Mesothelial cell of epicardium (in vitro differentiated cells): ENCODE results near the gene BTN3A1. TPM values are rescaled to one million over a fixed set of nuclear protein-coding genes. Genes with fewer than 3 reads are reported as not detected.
"Not testable (repeated sequence)": the region's sequence is repeated elsewhere in the genome, so short reads cannot be mapped to it uniquely, and the experiment has no call there.

Experiments
- DNase-seq, 2 experiments: peaks; one replicate each; pipeline ENCODE4 v3.0.0; 2021; ENCODE audit warnings: low spot score in 2 of 2; ENCODE audit not compliant: unreplicated experiment in 2 of 2
- H3K27ac Mint-ChIP-seq: 2 replicates; pipeline ENCODE4 v1.8.0; 2021; ENCODE audit warnings: mixed read lengths
- H3K27me3 Mint-ChIP-seq: 2 replicates; pipeline ENCODE4 v1.8.0; 2021; ENCODE audit warnings: low read depth, mixed read lengths
- H3K36me3 Mint-ChIP-seq: 2 replicates; pipeline ENCODE4 v1.8.0; 2021; ENCODE audit warnings: mixed read lengths
- H3K4me1 Mint-ChIP-seq: 2 replicates; pipeline ENCODE4 v1.8.0; 2021; ENCODE audit warnings: mixed read lengths
- H3K4me3 Mint-ChIP-seq: 2 replicates; pipeline ENCODE4 v1.8.0; 2021; ENCODE audit warnings: mild to moderate bottlenecking, moderate library complexity, mixed read lengths
- H3K9me3 Mint-ChIP-seq: 2 replicates; pipeline ENCODE4 v1.8.0; 2021; ENCODE audit warnings: mixed read lengths
- CTCF ChIP-seq: fragments of 200-600 bp; sonication (generic); IDR thresholded peaks from one replicate; pipeline ENCODE4 v1.5.0; 2021; ENCODE audit warnings: antibody characterized with exemption; ENCODE audit not compliant: unreplicated experiment
- total RNA-seq: library from RNA; stranded (reverse); gene quantifications from 3 replicates; pipeline ENCODE4 v1.2.1, GENCODE V29; 2021

The BTN3A1 gene
- total RNA-seq, 1 donor from 2014 or later, result 39.8 TPM

- peaks cover 76% of the 10 kb centered on the region for H3K36me3 Mint-ChIP-seq
- H3K4me1 Mint-ChIP-seq, result no peaks in the 10 kb centered on the region
- H3K27ac Mint-ChIP-seq, result no peak overlapping the region
- DNase-seq, result no peak
- TF ChIP-seq CTCF, result no peak
- no peak overlapping the region for H3K4me3 Mint-ChIP-seq
- H3K9me3 Mint-ChIP-seq, result peaks cover 27% of the 10 kb centered on the region
- H3K27me3 Mint-ChIP-seq, result no peaks in the 10 kb centered on the region
Measured at GRCh38 chr6:26430787-26431186, 28.7 kb downstream of the BTN3A1 start.

GRCh38 chr6:26431258-26432172 lies 29.4 kb downstream of the BTN3A1 start:
- no peak overlapping the region for H3K27ac Mint-ChIP-seq
- H3K9me3 Mint-ChIP-seq, result peaks cover 27% of the 10 kb centered on the region
- no peaks in the 10 kb centered on the region for H3K4me1 Mint-ChIP-seq
- DNase-seq, result no peak
- H3K36me3 Mint-ChIP-seq, result peaks cover 69% of the 10 kb centered on the region
- no peak overlapping the region for H3K4me3 Mint-ChIP-seq
- no peak for TF ChIP-seq CTCF
- H3K27me3 Mint-ChIP-seq, result no peaks in the 10 kb centered on the region

DNA sequence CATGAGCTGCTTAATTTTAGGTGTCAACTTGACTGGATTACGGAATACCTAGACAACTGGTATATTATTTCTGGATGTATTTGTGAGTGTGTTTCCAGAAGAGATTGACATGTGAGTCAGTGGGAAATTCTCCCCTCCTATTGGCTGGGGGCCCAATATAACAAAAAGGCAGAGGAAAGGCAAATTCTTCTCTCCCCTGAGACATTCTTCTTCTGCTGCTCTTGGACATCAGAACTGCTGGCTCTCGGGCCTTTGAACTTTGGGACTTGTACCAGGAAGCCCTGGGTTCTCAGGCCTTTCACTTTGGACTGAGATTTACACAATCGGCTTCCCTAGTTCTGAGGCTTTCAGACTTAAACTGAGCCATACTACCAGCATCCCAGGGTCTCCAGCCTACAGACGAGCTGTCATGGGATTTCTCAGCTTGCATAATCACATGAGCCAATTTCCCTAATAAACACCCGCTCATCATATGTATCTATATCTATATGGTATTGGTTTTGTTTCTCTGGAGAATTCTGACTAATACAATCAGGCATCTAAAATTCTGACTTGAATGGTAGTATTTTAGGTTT lies 30.6 kb downstream of the BTN3A1 start:
- Mint-ChIP-seq H3K9me3 (peaks cover 27% of the 10 kb centered on the region), H3K27me3 (no peaks in the 10 kb centered on the region), H3K4me1 (no peaks in the 10 kb centered on the region), H3K27ac (no peak overlapping the region), H3K36me3 (peaks cover 59% of the 10 kb centered on the region), H3K4me3 (no peak overlapping the region)
- TF ChIP-seq CTCF, result no peak
- no peak for DNase-seq

DNA sequence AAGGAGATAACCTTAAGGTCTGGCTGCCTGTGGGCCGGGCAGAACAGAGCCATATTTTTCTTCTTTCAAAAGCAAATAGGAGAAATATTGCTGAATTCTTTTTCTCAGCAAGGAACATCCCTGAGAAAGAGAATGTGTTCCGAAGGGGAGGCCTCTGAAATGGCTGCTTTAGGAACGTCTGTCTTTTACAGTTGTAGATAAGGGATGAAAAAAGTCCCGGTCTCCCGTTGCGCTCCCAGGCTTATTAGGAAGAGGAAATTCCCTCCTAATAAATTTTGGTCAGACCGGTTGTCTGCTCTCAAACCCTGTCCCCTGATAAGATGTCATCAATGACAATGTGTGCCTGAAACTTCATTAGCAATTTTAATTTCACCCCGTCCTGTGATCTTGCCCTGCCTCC lies 31.6 kb downstream of the BTN3A1 start:
- H3K27ac Mint-ChIP-seq, DNase-seq, H3K4me1 Mint-ChIP-seq, H3K4me3 Mint-ChIP-seq, H3K27me3 Mint-ChIP-seq: not testable (repeated sequence)
- peaks cover 27% of the 10 kb centered on the region for H3K9me3 Mint-ChIP-seq
- peaks cover 54% of the 10 kb centered on the region for H3K36me3 Mint-ChIP-seq

DNA sequence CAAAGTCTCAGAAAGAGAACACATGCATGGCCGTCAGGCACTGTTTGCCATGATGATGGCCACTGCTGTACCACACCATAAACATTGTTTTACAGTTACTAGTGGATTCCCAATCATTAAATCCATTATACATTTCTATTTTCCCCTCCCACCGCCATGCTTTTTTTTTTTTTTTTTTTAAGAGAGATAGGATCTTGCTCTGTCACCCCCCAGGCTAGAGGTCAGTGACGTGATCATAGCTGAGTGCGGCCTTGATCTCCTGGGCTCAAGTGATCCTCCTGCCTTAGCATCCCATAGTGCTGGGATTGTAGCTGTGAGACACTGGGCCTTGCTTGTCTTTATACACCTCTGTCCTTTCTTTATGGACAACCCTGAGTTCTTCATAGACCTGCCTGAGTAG lies 33.9 kb downstream of the BTN3A1 start:
- Mint-ChIP-seq H3K27me3 (no peaks in the 10 kb centered on the region), H3K27ac (no peak overlapping the region), H3K36me3 (peaks cover 38% of the 10 kb centered on the region), H3K4me3 (no peak overlapping the region), H3K4me1 (peaks cover 17% of the 10 kb centered on the region), H3K9me3 (peaks cover 27% of the 10 kb centered on the region)
- no peak for TF ChIP-seq CTCF
- DNase-seq, result no peak

DNA sequence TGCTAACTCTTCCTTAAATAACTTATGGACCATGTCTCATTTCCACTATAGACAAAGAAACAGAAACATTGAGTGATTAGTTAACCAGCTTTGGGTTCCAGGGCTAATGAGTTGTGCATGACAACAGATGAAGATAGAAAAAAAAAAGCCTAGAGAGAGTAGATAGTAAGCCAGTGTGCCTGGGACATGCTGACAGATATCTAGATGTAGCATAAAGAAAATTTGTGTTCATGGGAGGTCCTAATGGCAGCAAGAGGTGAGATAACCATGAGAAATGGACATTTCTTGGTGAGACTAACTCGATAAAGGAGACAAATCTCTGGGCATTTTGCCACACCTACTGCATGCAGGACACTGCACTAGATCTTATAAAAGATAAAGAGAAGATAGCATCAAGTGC lies 35.5 kb downstream of the BTN3A1 start:
- Mint-ChIP-seq H3K9me3 (peaks cover 17% of the 10 kb centered on the region), H3K4me1 (peaks cover 17% of the 10 kb centered on the region), H3K36me3 (peaks cover 23% of the 10 kb centered on the region), H3K27ac (no peak overlapping the region), H3K27me3 (no peaks in the 10 kb centered on the region), H3K4me3 (no peak overlapping the region)
- TF ChIP-seq CTCF, result no peak
- no peak for DNase-seq
